Cardiac muscle cell (in vitro differentiated cells and primary cell): Measurements from ENCODE around the gene SLC28A3. TPM values are rescaled to one million over a fixed set of nuclear protein-coding genes. Genes with fewer than 3 reads are reported as not detected.

Source experiments
- DNase-seq, 2 donors: peaks; one replicate each; pipeline versions ENCODE4 v3.0.0 to v3.0.0-alpha.2; 2010 to 2017; ENCODE audit warnings: low read depth in 1 of 2, low spot score in 1 of 2
- H3K27ac ChIP-seq: fragments of 200-600 bp; sonication (generic); 2 replicates; pipeline ENCODE4 v1.5.1; 2016
- H3K27me3 ChIP-seq: fragments of 200-600 bp; sonication (generic); 2 replicates; pipeline ENCODE4 v1.6.0; 2016; ENCODE audit warnings: control low read depth
- H3K36me3 ChIP-seq: fragments of 200-600 bp; sonication (generic); 2 replicates; pipeline ENCODE4 v1.5.1; 2016; ENCODE audit warnings: control low read depth
- H3K4me1 ChIP-seq: fragments of 200-600 bp; sonication (generic); 2 replicates; pipeline ENCODE4 v1.8.1; 2017; ENCODE audit warnings: low read depth, mild to moderate bottlenecking, mixed run types
- H3K4me3 ChIP-seq: fragments of 200-600 bp; sonication (generic); 2 replicates; pipeline ENCODE4 v1.5.1; 2016; ENCODE audit warnings: mild to moderate bottlenecking
- H3K9me3 ChIP-seq: fragments of 200-600 bp; sonication (generic); 2 replicates; pipeline ENCODE4 v1.5.1; 2017; ENCODE audit warnings: low read depth, mild to moderate bottlenecking, control low read depth
- polyA plus RNA-seq: library from polyadenylated mRNA; unstranded; fragments of >200 nt; fragmentation: Nextera tagmentation; extraction: Ambion mirVana; gene quantifications from 2 replicates; pipeline ENCODE4 v1.2.1, GENCODE V29; 2016
- total RNA-seq: library from RNA; depleted of rRNA; stranded (reverse); fragments of >200 nt; gene quantifications from 2 replicates; pipeline ENCODE4 v1.2.3, GENCODE V29; 2016
- TF ChIP-seq, protein P1 (sequence below): IDR thresholded peaks from 2 replicates; pipeline ENCODE4 v1.5.1; 2012; ENCODE audit warnings: low read depth, mild to moderate bottlenecking, low read length

The SLC28A3 gene
- total and polyA plus RNA-seq, 2 experiments from 2014 or later = 0.70 to 1.5 TPM

DNA sequence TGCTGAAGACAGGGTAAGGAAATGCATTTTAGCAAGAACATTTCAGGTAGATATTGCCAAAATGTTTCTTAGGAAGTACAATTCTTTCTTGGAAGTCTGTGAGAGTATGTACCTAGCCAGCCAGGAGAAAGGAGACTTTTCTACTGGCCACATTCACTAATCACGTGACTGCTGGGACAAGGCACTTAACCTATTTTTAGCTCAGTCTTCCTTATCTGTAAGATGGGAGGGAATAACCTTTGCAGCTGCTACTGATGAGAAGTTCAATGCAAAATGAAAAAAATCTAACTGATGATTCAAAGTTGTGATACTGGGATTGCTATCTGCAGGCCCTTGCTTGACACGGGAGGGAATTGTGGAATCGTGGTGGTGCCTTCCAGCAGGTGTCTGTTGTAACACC lies 42.6 kb upstream of the SLC28A3 start:
- Histone ChIP-seq H3K27ac (peak overlapping the region; percentile 72), H3K36me3 (no peaks in the 10 kb centered on the region), H3K27me3 (no peaks in the 10 kb centered on the region), H3K4me1 (peaks cover 34% of the 10 kb centered on the region), H3K9me3 (no peaks in the 10 kb centered on the region), H3K4me3 (no peak overlapping the region)
- DNase-seq = peak in 1 of 2 donors; percentile 54
- TF ChIP-seq, protein P1, sequence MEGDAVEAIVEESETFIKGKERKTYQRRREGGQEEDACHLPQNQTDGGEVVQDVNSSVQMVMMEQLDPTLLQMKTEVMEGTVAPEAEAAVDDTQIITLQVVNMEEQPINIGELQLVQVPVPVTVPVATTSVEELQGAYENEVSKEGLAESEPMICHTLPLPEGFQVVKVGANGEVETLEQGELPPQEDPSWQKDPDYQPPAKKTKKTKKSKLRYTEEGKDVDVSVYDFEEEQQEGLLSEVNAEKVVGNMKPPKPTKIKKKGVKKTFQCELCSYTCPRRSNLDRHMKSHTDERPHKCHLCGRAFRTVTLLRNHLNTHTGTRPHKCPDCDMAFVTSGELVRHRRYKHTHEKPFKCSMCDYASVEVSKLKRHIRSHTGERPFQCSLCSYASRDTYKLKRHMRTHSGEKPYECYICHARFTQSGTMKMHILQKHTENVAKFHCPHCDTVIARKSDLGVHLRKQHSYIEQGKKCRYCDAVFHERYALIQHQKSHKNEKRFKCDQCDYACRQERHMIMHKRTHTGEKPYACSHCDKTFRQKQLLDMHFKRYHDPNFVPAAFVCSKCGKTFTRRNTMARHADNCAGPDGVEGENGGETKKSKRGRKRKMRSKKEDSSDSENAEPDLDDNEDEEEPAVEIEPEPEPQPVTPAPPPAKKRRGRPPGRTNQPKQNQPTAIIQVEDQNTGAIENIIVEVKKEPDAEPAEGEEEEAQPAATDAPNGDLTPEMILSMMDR = no peak

DNA sequence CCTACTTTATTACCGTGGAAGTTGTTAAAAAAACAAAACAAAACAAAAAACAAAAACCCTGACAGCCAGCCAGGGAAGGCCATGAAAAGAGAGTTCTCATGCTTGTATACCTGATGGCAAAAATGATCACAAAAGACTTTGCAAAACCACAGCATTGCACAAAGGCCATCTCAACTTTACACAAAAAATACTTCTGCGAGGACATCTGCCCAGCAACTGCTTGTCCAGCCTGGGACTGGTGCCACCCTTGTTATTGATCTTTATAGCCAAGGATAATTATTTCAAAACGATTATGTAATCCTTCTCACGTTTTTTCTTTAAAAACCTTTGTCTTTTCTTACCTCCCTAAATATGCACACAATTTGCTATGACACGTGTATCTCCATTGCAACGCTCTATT lies 42.2 kb upstream of the SLC28A3 start:
- TF ChIP-seq, protein P1 = no peak
- no peaks in the 10 kb centered on the region for H3K36me3 ChIP-seq
- DNase-seq = no peak
- H3K27ac ChIP-seq = peak overlapping the region; percentile 72
- peaks cover 34% of the 10 kb centered on the region for H3K4me1 ChIP-seq
- H3K9me3 ChIP-seq = no peaks in the 10 kb centered on the region
- no peaks in the 10 kb centered on the region for H3K27me3 ChIP-seq
- no peak overlapping the region for H3K4me3 ChIP-seq

DNA sequence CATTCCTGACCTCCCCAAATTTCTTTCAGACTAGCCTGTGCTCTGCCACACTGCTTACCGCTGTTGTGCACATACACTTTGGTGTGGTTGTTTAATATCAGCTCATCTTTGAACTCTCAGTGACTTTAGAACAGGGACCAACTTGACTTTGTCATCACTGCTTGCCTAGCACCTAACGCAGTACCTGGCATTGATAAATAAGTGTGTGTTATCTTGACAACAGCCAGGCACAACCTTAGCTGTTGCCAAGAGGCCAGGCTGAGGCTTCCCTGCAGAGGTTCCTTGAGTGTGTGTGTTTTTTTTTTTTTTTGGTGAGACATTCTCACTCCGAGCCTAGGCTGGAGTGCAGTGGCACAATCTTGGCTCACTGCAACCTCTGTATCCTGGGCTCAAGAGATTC lies 41.0 kb upstream of the SLC28A3 start:
- TF ChIP-seq, protein P1 = no peak
- peak; percentile 28 to 80 for DNase-seq

DNA sequence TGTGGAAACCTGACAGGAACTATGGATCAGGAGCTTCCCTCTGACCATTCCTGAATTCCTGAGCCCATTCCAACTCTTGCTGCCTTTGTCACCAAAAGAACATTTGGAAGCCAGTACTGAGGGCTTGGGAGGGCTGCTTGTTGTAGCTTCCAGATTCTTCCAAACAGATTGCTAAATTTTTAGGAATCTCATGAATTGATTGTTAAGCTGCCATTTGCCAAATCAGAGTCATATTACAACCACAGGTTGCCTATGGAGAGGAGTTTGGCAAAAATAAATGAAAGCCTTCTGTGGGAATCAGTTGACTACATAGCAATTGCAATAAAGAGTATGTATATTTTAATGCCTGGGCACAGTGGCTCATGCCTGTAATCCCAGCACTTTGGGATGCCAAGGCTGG lies 39.2 kb upstream of the SLC28A3 start:
- Histone ChIP-seq H3K4me1 (peaks cover 39% of the 10 kb centered on the region), H3K27ac (no peak overlapping the region), H3K36me3 (no peaks in the 10 kb centered on the region), H3K9me3 (no peaks in the 10 kb centered on the region), H3K4me3 (no peak overlapping the region), H3K27me3 (no peaks in the 10 kb centered on the region)
- DNase-seq = peak in 1 of 2 donors; percentile 74
- TF ChIP-seq, protein P1 = no peak

More for the DNA sequence above, 41.0 kb upstream of the SLC28A3 start:
- peaks cover 34% of the 10 kb centered on the region for H3K4me1 ChIP-seq
- H3K27me3 ChIP-seq = no peaks in the 10 kb centered on the region
- H3K4me3 ChIP-seq = no peak overlapping the region
- no peaks in the 10 kb centered on the region for H3K36me3 ChIP-seq
- peak overlapping the region; percentile 72 for H3K27ac ChIP-seq
- no peaks in the 10 kb centered on the region for H3K9me3 ChIP-seq

DNA sequence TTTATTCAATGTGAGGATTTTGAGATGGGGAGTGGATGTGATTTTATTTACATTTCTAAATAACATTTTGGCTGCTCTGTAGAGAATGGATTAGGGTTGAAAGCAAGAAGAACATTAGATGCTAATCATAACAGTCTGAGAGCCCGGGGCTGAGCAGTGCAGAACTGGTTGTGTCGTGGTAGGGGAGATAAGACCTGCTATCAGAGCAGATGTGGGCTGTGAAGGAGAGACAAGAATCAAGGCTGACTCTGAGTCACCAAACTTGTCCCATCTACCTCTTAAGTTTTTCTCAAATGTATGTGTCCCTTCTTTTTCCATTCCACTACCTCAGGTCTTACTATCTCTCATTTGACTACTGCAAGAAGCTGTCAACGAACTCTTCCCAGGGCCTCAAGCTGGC lies 35.4 kb upstream of the SLC28A3 start:
- TF ChIP-seq, protein P1 = no peak
- Histone ChIP-seq H3K4me3 (no peak overlapping the region), H3K27me3 (no peaks in the 10 kb centered on the region), H3K4me1 (peaks cover 17% of the 10 kb centered on the region), H3K9me3 (no peaks in the 10 kb centered on the region), H3K36me3 (no peaks in the 10 kb centered on the region), H3K27ac (no peak overlapping the region)
- no peak for DNase-seq

DNA sequence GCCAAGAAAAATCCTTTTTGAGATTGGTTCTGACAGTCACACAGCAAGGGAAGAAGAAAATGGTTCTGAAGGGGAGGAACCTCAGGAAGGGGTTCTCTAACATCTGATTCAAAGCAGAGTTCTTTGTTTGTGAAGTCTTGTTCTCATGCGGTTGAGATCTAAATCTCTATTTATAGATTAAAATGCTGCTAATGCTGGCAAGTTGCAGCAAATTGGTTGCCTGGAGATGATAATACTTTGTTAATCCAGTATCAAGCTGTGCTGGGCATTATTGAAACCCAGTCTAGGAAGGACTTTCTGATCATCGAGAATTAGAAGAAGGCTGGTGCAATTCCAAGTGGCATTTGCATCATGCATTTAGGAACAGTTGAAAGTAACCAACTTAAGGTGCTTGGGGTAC lies 34.0 kb upstream of the SLC28A3 start:
- TF ChIP-seq, protein P1 = no peak
- no peaks in the 10 kb centered on the region for H3K36me3 ChIP-seq
- H3K27ac ChIP-seq = no peak overlapping the region
- peaks cover 16% of the 10 kb centered on the region for H3K4me1 ChIP-seq
- H3K9me3 ChIP-seq = no peaks in the 10 kb centered on the region
- H3K4me3 ChIP-seq = no peak overlapping the region
- H3K27me3 ChIP-seq = no peaks in the 10 kb centered on the region
- no peak for DNase-seq
